GM18517 (cell line): ENCODE results near the gene DDT.
"Not testable (repeated sequence)": the region's sequence is repeated elsewhere in the genome, so short reads cannot be mapped to it uniquely, and the experiment has no call there.

ENCODE experiments used
- ATAC-seq: cut with Tn5 transposase; IDR thresholded peaks from one replicate; pipeline ENCODE4 v1.9.1; 2021; ENCODE audit warnings: mild to moderate bottlenecking, moderate library complexity; ENCODE audit not compliant: unreplicated experiment

The DDT gene

DNA sequence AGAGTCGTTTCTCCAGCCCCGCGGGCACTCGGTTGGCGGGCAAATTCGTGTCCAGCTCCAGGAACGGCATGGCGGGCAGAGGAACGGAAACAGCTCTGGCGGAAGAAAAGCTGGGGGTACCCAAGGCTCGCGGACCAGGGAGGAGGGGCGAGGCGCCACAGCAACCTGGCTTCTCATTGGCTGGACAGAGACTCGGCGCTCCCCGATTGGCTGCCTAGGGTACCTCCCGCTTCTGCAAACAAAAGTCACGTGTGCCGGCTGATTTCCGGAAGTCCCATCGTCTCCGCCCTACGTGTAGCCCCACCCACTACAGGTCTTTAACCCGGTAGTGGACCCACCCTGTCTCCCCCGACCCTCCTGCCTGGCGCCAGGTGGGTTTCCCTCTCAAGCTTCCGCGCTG is at the start of gene DDT:
Gene DDT, minus strand, starts transcription at position 97 of the 400 bp plus-strand sequence. Its CDS starts 27 bp downstream, at position 70.
- ATAC-seq: peak; percentile 87

DNA sequence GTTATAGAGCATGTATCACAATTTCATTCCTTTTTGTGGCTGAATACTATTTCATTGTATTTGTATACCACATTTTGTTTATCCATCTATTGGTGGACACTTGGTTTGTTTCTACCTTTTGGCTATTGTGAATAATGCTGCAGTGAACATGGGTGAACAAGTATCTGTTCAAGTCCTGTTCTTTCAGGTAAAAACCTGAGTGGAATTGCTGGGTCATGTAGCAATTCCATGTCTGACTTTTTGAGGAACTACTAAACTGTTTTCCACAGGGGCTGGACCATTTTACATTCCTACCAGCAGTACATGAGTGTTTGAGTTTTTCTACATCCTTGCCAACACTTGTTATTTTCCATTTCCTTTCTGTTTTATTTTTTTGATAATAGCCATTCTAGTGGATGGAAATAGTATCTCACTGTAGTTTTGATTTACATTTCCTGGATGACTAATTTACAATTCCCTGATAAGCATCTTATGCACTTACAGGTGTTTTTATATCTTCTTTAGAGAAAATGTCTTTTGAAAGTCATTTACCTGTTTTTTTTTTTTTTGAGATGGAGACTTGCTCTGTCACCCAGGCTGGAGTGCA is 49.1 kb upstream of the DDT start:
- no peak for ATAC-seq

DNA sequence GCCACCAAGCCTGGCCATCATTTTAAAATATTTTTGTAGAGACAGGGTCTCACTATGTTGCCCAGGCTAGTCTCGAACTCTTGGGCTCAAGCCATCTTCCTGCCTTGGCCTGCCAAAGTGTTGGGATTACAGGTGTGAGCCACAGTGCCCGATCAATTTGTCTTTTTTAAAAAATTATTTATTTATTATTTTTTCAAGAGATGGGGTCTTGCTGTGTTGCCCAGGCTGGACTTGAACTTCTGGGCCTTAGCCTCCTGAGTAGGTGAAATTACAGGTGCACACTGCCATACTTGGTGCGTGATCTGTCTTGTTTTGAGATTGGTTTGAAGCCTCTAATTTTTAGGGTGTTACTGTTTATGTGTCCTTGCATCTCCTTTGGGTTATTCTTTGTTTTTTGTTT is 47.1 kb upstream of the DDT start:
- ATAC-seq: no peak

DNA sequence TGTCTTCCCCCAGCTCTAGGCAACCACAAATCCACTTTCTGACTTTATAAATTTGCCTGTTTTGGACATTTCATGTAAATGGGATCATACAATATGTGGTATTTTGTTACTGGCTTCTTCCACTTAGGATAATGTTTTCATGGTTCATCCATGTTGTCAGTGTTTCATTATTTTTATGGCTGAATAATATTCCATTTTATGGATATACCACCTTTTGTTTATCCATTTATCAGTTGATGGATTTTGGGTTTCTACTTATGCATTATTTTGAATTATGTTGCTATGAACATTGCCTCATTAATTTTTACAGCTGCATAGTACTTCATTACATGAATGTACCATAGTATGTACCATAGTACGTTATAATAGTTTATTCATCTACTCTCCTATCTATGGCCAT is 41.9 kb upstream of the DDT start:
- ATAC-seq: no peak

DNA sequence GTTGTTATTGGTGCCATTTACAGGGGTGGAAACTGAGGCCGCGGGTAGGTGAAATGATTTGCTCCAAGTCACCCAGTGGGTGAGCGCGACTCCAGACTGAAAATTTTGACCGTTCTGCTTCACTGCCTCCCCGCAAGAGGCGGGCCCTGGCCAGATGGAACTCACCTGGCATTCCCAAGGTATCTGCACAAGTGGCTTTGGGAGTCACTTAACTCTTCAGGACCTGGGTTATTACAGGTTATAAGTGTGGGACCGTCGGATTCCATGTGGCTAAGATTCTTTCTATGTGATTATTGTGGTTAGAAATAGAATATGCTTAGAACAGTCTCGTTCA is 37.5 kb upstream of the DDT start:
- no peak for ATAC-seq

DNA sequence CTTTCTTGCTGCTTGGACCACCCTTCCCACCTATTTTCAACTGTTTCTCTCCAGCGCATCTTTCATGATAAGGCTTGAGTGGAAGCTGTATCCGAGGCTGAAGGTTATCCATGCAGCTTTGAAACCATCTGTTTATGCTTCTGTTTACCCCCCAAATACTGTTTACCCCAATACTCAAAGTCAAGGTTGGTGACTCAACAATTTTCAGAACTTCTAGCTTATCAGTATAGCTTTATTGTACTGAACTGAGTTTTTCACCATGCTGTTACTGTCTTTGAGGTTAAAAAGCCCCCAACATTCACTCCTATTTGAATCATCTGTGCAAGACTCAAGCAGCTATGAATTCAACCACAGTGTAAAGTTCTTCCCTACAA is 35.8 kb upstream of the DDT start:
- ATAC-seq: no peak

DNA sequence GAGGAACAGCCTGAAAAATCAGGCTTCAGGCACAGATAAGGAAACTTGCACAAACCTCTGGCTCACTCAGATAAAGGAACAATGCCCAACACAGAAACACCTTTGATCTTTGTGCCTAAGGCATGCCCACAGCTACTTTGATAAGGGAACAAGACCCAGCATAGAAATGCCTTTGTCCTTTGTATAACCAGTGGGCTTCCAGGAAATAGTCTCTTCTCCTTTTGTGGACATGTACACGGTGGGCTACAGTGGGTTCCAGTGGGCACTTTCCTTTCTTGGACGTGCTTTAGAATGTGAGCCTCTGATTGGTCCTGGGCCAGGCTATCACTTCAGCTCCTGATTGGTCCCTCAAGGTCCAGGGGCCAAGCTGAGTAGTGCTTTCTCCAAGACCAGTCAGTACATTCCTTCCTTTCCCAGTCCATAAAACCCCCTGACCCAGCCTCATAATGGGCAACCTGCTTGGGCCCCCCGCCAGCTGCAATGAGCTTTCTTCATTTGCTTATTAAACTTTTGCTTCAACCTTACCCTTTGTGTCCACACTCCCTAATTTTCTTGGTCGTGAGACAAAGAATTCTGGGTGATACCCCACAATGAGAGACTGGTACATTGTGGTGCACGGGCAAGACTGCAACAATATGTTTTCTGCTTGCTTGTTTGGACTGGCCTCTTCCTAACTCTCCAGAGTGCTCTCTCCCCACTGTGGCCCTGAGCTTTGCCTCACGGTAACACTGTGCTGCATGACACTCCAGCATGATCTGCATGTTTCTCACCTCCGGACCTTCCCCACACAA is 35.2 kb upstream of the DDT start:
- no peak for ATAC-seq

DNA sequence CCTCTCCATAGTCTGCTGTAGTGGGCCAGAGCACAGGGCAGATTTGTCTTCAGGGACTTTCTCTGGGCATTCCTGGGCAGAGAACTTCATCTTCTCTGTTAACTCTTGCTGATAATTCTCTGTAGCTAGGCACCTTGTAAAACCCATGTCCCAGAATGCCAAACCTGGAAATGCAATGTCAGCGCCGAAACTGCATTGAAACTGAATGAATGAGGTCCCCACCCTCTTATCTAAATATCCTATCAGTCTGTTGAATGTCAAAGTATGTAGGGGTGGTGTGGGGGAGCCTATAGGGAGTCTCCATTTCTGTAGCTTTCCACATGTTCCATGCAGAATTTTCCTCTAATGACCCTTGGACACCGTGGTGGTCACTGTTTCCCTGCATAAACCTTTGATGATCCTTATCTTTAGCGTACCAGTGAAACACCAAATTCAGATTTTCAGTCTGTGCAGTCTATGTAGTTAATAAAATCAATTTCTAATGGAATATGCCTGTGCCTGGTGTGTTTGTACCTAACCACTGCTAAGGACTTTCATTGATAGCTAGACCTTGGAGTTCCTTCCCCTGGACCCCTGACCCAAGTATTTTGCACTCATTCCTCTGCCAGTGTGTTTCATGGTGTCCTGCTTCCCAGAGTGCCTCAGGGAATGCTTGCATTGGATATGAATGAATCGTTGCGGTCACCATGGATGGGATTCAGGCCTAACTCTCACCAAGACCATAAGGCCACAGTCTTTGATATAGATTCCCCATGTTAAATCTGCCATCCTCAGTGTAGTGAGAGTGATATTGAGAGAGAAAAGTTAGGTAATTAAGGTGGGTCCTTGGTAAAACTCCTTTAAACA is 34.4 kb upstream of the DDT start:
- ATAC-seq: no peak

DNA sequence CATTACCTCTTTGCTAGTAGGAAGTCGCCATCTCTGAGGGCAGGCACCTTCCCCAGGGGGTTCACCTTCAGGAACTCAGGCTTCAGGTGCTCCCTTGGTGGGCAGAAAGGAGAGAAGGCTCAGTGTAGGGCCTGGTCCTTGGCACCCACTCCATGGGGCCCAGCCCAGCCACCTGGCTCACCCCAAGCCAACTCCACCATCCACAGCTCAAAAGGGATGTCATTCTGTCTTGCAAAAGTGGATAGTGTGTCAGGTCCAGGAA is 33.7 kb upstream of the DDT start:
- ATAC-seq: no peak

DNA sequence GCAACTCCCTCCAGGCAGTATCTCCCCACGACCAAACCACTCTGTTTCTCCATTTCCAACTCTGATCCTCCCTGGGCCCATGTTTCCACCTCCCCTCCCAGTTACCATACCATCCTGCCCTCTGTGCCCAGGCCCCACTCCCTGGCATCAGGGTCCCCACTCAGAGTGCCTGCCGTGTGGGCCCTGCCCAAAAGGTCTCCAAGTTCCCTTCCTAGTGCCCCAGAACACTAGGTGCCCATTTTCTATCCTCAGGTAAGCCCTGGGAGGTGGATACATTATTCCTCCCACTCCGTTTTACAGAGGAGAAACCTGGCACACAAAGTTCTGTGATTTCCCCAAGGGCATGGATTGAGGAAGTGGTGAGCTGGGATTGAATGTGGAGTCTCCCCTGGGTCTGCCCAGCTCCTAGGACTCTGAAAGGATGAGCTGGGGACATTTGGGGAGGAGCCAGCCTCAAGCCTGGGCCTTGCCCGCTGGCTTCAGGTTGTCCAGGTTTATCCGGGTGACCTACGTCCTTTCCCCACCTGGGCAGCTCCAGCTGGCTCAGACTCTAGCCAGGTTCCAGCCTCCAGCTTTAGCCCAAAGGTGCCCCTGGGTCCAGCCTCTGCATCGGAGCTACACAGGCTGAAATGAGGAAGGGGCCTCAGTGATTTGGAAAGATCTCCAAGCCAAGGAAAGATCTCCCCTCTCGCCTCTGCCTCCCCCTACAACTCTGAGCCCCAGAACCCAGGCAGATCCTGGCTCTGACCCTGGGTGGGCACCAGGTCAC is 33.2 kb upstream of the DDT start:
- ATAC-seq: no peak

DNA sequence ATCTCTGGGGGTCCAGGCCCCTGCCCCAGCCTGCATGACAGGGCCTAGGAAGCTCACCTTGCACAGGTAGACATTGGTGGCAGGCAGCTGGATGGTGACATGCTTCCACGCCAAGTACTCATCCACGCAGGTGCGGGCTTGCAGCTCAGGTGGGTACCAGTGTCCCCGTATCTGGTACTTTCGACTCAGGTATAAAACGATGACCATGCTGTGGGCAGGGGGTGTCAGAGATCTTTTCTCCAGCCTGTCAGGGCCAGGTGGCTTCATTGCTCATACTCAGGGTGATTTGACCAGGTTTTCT is 32.6 kb upstream of the DDT start:
- ATAC-seq: no peak

DNA sequence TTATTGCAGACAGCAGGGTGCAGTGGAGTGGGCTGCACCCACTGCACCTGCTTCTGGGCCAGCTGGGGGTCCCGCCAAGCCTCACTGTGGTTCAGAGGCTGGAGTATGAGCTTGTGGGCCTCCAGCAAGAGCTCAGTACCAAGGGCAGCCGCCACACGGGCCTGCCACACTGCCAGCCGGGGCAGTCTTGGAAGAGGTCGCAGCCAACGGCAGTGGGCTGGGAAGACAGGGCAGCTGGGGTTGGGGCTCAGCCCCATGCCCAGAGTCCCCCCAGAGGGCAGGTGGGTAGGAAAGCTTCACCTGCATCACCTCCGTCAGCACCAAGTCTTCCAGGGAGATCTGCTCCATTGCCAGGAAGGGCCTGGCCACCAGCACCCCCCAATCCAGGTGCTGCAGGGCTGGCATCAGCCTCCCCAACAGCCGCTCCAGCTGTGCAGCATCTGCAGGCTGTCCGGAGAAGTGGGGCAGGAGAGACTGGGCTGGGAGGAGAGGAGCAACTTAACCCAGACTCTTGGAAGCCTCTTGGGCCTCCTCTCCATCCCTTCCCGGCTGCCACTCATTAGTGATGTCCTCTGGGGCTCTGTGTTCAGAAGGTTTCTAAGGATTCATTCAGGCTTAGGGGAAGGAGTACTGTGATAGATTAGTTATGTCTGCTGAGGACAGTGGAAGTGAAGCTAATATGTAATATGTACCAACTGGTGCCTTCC is 32.1 kb upstream of the DDT start:
- no peak for ATAC-seq

DNA sequence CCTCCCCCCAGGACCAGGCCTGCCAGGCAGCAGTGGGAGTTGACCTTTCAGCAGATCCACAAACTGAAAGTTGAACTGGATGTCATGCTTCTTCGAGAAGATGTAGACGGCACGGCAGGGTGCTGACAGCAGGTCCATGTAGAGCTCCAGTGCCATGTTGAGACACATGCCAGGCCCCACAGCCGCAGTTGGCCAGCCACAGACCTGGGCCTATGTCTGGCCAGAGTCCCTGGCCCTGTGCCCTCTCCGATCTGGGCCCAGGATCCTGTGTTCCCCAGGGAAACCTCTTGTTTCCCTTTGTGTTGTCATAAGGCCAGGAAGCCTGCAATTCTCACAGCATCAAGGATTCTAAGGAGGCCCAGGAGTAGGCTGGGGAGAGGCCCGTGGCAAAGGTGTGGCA is 31.0 kb upstream of the DDT start, which contains the start of gene GSTT4:
Gene GSTT4, minus strand, starts transcription at position 253 of the 400 bp plus-strand sequence. Its CDS starts 97 bp downstream, at position 156.
- no peak for ATAC-seq

DNA sequence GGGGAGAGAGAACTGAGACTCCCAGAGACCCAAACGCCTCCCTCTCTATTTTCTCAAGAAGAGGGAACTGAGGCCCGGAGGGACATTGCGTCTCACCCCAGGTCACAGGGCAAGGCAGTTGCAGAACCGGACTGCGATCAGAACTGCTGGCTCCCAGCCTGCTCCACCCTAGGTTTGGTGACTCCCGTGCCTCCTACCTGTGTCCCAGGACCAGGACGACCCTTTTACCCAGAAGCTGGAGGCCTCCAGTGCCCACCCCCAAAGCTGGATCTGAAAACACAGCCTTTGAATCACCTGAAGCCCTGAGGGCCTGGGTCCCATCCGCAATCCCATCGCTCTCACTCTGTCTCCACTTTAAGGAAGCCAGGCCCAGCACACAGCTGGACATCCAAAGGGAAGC is 29.6 kb upstream of the DDT start:
- ATAC-seq: no peak

DNA sequence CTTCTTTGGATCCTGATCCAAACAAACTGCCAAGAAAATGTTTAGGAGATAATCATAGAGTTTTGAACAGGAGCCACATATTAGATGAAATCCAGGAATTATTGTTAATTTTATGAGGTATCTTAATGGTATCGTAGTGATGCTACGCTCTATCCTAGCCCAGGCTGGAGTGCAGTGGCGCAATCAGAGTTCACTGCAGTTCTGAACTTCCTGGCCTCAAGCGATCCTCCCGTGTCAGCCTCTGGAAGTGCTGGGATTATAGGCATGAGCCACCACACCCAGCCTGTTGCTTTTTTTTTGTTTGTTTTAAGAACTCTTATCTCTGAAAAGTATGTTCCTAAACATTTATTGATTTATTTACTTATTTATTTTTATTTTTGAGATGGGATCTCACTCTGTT is 28.6 kb upstream of the DDT start:
- no peak for ATAC-seq

DNA sequence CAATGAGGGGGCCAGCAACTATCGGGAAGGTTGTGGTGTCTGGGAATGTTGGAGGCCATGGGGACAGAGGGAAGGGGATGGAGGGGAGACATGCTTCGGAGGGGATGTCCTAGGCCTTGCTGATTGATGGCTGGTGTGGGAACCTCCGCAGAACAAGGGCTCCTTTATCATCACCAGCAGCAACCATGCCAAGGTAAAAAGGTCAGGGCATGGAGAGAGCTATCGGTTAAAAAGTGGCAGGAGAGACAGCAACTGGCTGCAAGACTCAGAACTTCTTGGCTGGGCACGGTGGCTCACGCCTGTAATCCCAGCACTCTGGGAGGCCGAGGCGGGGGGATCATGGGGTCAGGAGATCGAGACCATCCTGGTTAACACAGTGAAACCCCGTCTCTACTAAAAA is 28.0 kb upstream of the DDT start:
- no peak for ATAC-seq

DNA sequence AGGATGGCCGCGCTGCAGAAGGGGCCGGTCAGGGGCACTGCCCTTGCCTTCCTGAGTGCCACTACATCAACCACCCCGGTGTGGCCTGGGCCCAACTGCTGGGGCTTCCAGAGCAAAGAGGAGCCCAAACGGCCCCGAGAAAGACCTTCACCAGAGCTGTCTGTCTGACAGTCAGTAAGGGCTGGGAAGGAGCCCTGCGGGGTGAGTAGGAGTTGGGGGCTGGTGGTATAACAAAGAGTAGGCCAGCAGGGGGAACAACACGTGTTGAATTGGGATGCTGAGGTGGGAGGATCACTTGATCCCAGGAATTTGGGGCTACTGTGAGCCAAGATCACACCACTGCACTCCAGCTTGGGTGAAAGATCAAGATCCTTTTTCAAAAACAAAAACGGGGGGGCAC is 27.1 kb upstream of the DDT start:
- no peak for ATAC-seq

DNA sequence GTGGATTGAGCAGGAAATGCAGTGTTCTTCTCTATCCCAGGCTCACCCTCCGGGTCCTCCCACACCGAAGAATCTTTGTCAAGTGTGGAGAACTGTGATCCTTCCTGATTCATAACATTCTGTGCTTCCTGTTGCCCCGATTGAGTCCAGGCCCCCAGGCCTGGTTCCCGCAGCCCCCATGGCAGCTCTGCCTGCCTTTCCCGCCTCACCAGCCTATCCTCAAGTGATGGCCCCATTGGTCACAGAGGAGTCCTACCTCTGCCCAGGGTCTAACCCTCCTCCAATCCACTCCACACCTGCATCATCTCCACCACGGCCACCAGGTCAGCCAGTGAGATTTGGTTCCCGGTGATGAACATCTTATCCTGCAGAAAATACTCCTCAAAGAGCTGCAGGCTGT is 25.5 kb upstream of the DDT start:
- not testable (repeated sequence) for ATAC-seq

DNA sequence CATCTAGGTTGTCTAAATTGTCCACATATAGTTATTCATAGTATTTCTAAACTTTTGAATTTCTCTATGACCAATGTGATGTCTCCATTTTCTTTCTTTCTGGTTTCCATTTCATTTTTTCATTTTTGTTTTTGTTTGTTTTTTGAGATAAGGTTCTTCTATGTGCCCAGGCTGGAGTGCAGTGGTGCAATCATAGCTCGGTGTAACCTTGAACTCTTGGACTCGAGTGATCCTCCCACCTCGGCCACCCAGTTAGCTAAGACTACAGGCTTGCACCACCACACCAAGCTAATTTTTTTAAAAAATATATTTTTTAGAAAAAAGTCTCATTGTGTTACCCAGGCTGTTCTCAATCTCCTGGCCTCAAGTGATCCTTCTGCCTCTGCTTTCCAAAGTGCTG is 22.9 kb upstream of the DDT start:
- no peak for ATAC-seq

DNA sequence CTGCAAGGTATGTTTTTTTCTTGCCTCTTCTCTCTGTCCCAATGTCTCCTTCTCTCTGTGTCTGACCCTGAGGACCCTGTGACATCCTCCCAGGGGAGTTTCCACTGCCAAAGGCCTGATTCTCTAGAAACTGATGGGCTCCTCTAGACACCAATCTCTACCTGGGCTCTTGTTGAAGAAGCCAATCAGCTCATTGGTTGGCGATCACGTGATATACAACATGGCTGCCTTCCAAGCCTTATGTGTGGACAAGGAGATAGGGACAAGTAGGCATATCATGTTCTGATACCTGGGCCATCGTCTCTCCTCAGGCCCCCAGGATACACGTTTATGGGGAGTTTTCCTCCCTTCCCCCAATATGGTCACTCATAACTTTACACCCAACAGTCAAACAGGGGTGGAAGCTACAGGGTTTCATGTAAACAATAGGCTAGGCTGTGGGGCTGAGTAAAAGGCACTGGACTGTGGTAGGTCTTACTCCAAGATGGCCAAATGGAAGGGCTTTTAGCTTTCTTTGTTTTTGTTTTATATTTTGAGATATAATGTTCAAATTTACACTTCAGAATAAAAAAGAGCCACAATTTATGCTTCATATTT is 19.4 kb upstream of the DDT start:
- ATAC-seq: not testable (repeated sequence)

DNA sequence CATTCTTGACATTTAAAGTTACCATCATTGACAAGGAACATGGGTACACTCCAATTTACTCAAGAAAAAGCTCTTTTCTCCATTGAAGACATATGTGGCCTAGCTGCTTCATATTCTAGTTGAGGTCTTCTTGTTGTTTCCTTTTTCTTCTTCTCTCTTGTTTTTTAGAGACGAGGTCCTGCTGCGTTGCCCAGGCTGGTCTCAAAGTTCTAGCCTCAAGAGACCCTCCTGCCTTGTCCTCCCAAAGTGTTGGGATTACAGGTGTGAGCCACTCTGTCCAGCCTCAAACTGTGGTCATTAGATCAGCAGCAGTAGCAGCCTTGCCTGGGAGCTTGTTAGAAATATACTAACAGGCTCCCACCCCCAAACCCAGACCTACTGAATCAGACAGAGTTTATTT is 18.8 kb upstream of the DDT start:
- not testable (repeated sequence) for ATAC-seq
